Thyroid gland (tissue), 4 donors: ENCODE data around the gene SPON1. TPM values are rescaled to one million over a fixed set of nuclear protein-coding genes. Genes with fewer than 3 reads are reported as not detected.
A peak's percentile ranks its signal among the peaks of the same experiment; 100 is the strongest.

ENCODE experiments used
- DNase-seq, 2 donors: peaks; one replicate each; pipeline ENCODE4 v3.0.0-alpha.2; 2019
- H3K27ac ChIP-seq, 3 donors: fragments of 200-600 bp; sonication (generic); 1 replicate in 2 of 3; 2 replicates in 1 of 3; pipeline ENCODE4 v1.5.1; 2016 to 2019; ENCODE audit warnings: mild to moderate bottlenecking in 1 of 3, moderate library complexity in 1 of 3
- H3K27me3 ChIP-seq: fragments of 200-600 bp; sonication (generic); one replicate; pipeline ENCODE4 v1.5.1; 2019
- H3K36me3 ChIP-seq, 2 donors: fragments of 200-600 bp; sonication (generic); one replicate each; pipeline ENCODE4 v1.5.1; 2016 to 2019
- H3K4me1 ChIP-seq, 2 donors: fragments of 200-600 bp; sonication (generic); one replicate each; pipeline ENCODE4 v1.5.1; 2017 to 2019
- H3K4me3 ChIP-seq, 3 donors: fragments of 200-600 bp; sonication (generic); replicated peaks in 1 of 3; 1 replicate in 2 of 3; 2 replicates in 1 of 3; pipeline ENCODE4 v1.5.1; 2016; ENCODE audit warnings: mild to moderate bottlenecking in 1 of 3
- H3K9me3 ChIP-seq: fragments of 200-600 bp; sonication (generic); one replicate; pipeline ENCODE4 v1.5.1; 2017
- POLR2A ChIP-seq, 2 donors: fragments of 450-650 bp; IDR thresholded peaks; one replicate each; pipeline ENCODE4 v1.6.1; 2017; ENCODE audit warnings: antibody characterized with exemption in 2 of 2, mild to moderate bottlenecking in 2 of 2, moderate library complexity in 1 of 2
- WGBS, 2 donors: methylation state at CpG; one replicate each; pipeline ENCODE4 v1.1.5; 2017; 5-methylcytosine and 5-hydroxymethylcytosine counted together
- intact Hi-C: fragments of 100-400 bp; cut with DNase I; formaldehyde crosslinking; loops from one replicate; pipeline ENCODE4 v1.15.1; 2023
- total RNA-seq, 4 donors: library from RNA; depleted of rRNA; stranded (reverse); fragments of >200 nt; gene quantifications; one replicate each; pipeline ENCODE4 v1.2.3, GENCODE V29; 2016
- TF ChIP-seq, protein P1 (sequence below), 6 experiments: fragments of 200-600 bp in 3 of 6; fragments of 450-650 bp in 3 of 6; sonication (generic) in 3 of 6; IDR thresholded peaks; one replicate each; pipeline ENCODE4 v1.5.1; 2016 to 2019; ENCODE audit warnings: antibody characterized with exemption in 6 of 6, mild to moderate bottlenecking in 2 of 6, inconsistent platforms in 1 of 6, moderate library complexity in 1 of 6

Gene SPON1
- total RNA-seq, 4 donors from 2014 or later = 7.3 to 14.9 (median 10.9) TPM

DNA sequence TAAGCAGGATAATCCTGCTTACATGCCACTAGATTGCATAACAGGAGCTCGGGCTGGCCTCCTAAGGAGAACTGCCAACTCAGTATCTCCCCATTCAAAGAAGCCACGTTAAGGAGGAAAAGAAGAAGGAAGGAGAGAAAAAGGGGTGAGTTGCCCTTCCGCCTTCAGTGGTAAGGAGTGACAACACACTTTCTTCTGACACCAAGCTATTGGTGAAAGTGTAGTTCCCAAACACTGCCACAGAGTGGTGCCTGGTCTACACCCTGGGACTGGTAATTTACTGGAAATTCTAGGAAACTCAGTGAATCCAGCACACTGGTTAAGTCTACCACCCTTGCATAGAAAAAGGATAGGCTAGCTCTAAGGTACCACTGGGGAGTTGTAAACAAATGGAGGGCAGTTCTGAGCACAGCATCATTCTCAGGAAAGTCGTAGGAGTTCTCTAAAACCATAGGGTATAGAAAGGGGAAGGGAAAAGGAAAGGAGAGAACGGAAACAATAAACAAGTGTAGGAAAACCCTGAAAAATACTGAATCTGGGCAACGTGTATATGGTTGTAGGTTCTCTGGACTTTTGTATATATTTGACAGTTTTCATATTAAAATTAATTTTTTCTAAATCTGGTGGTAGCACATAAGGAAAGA is 338.3 kb downstream of the SPON1 start:
- Histone ChIP-seq H3K36me3 (no peaks in the 10 kb centered on the region), H3K27ac (no peak overlapping the region), H3K4me1 (peaks cover 0 to 7% of the 10 kb centered on the region in 2 donors), H3K4me3 (no peak overlapping the region), H3K27me3 (no peaks in the 10 kb centered on the region), H3K9me3 (no peaks in the 10 kb centered on the region)
- intact Hi-C loops = no loop called here
- peak; percentile 44 to 54 for DNase-seq
- TF ChIP-seq, protein P1, sequence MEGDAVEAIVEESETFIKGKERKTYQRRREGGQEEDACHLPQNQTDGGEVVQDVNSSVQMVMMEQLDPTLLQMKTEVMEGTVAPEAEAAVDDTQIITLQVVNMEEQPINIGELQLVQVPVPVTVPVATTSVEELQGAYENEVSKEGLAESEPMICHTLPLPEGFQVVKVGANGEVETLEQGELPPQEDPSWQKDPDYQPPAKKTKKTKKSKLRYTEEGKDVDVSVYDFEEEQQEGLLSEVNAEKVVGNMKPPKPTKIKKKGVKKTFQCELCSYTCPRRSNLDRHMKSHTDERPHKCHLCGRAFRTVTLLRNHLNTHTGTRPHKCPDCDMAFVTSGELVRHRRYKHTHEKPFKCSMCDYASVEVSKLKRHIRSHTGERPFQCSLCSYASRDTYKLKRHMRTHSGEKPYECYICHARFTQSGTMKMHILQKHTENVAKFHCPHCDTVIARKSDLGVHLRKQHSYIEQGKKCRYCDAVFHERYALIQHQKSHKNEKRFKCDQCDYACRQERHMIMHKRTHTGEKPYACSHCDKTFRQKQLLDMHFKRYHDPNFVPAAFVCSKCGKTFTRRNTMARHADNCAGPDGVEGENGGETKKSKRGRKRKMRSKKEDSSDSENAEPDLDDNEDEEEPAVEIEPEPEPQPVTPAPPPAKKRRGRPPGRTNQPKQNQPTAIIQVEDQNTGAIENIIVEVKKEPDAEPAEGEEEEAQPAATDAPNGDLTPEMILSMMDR (IDR thresholded peaks at IDR 0.05) = peak; percentile 37 to 79 (median 69)
- TF ChIP-seq POLR2A (IDR thresholded peaks at IDR 0.05) = no peak
- 41 to 54% methylated on average over 6 of the region's 6 CpGs for WGBS, 2 donors

DNA sequence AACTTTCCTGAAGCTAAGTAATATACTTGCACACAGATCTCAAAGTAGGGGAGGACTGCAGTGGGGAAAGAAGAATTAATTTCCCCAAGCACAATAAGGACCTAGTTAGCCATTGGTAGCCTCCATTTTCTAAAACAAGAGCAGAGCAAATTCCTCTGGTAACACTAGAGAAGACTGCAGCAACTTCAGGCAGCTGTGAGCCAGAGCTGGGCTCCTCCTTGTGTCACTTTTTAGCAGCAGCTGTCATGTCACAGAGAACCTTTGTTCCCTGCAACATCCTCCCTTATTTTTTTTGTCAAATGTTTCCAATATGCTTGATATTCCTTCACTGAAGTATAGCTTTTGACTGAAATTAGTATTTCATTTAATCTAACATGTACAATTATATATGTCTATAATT is 342.1 kb downstream of the SPON1 start:
- H3K9me3 ChIP-seq = no peaks in the 10 kb centered on the region
- TF ChIP-seq, protein P1 (IDR thresholded peaks at IDR 0.05) = no peak
- TF ChIP-seq POLR2A (IDR thresholded peaks at IDR 0.05) = no peak
- peaks cover 0 to 18% of the 10 kb centered on the region in 2 donors for H3K4me1 ChIP-seq
- H3K36me3 ChIP-seq = no peaks in the 10 kb centered on the region
- intact Hi-C loops = no loop called here
- H3K27ac ChIP-seq = no peak overlapping the region
- no peak overlapping the region for H3K4me3 ChIP-seq
- no peak for DNase-seq
- no peaks in the 10 kb centered on the region for H3K27me3 ChIP-seq

DNA sequence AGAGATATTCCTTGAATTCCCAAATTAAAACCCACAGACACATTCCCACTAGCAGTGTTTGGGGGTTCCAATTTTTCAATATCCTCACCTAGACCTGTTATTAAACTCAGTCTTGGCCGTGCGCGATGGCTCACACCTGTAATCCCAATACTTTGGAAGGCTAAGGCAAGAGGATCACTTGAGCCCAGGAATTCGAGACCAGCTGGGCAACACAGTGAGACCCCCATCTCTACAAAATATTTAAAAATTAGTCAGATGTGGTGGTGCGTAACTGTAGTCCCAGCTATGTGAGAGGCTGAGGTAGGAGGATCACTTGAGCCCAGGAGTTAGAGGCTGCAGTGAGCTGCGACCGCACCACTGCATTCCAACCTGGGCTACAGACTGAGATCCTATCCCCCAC is 343.1 kb downstream of the SPON1 start:
- DNase-seq = no peak
- no peak for TF ChIP-seq POLR2A (IDR thresholded peaks at IDR 0.05)
- TF ChIP-seq, protein P1 (IDR thresholded peaks at IDR 0.05) = no peak
- no peaks in the 10 kb centered on the region for H3K9me3 ChIP-seq
- 98 to 100% methylated on average over 7 of the region's 7 CpGs for WGBS, 2 donors
- no peak overlapping the region for H3K27ac ChIP-seq
- no peaks in the 10 kb centered on the region for H3K36me3 ChIP-seq
- H3K27me3 ChIP-seq = no peaks in the 10 kb centered on the region
- intact Hi-C loops = no loop called here
- peaks cover 0 to 20% of the 10 kb centered on the region in 2 donors for H3K4me1 ChIP-seq
- H3K4me3 ChIP-seq = no peak overlapping the region

DNA sequence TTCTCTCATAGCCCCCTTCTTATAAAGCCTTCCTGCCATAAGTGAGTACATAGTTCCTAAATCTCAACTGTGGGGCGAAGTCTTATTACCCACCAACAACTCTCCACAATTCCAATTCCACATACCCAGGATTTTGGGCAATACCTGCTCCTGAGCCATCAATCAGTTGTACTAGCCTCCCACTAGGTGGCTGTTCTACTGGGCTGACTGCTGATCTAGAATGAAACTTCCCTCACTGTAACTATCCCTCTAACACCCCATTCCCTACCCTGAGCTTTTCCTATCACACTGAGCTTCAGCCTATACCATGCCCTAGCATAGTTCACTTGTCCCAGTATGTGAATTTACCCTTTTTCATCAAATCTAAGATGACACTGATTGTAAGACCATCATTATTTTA is 344.0 kb downstream of the SPON1 start:
- Histone ChIP-seq H3K4me1 (peaks cover 3 to 15% of the 10 kb centered on the region in 2 donors), H3K4me3 (no peak overlapping the region), H3K36me3 (no peaks in the 10 kb centered on the region), H3K9me3 (no peaks in the 10 kb centered on the region), H3K27me3 (no peaks in the 10 kb centered on the region), H3K27ac (no peak overlapping the region)
- TF ChIP-seq, protein P1 (IDR thresholded peaks at IDR 0.05) = no peak
- TF ChIP-seq POLR2A (IDR thresholded peaks at IDR 0.05) = no peak
- 100% methylated on average over 1 of the region's 1 CpG for WGBS, 2 donors
- DNase-seq = no peak
- intact Hi-C loops = no loop called here

DNA sequence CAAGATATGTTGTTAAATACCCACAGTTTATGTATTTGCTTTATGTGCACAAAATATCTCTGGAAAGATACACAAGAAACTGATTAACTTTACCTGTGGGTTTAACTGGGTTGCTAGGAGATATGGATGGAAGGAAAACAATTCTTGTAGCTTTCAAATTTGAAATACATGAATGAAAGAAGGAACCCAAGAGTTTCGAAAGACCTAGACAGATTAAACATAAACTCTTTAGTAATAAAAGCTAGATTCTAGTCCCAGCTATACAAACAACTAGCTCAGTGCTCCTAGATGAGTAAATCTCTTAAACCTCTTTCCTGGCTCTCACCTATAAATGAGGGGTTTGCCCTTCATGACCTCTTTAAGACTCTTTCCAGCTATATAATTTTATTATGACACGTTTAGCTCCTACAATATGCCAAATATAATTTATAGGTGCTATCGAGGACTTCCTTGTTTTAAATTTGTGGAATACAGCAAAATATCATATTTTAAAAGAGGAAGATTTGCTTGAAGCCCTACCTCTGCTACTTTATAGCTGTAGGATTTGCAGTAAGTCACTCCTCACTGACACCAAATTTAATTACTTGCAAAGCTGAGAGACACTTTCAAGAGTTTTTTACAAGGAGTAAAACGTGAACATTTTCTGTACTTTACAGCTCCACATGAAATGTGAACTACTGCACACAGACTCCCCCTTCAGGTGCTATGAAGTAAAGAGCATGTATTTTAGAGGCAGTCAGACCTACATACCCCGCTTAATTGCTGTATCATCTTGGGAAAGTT is 345.8 kb downstream of the SPON1 start:
- DNase-seq = no peak
- Histone ChIP-seq H3K36me3 (no peaks in the 10 kb centered on the region), H3K27me3 (no peaks in the 10 kb centered on the region), H3K9me3 (no peaks in the 10 kb centered on the region), H3K27ac (no peak overlapping the region), H3K4me3 (no peak overlapping the region), H3K4me1 (peaks cover 3 to 15% of the 10 kb centered on the region in 2 donors)
- TF ChIP-seq, protein P1 (IDR thresholded peaks at IDR 0.05) = peak in 4 of 6 experiments; percentile 19 to 52 (median 48)
- no peak for TF ChIP-seq POLR2A (IDR thresholded peaks at IDR 0.05)
- WGBS, 2 donors = 42 to 44% methylated on average over 5 of the region's 5 CpGs
- intact Hi-C loops = no loop called here
